ENCODE data around the gene PRKCA. TPM values are rescaled to one million over a fixed set of nuclear protein-coding genes. Genes with fewer than 3 reads are reported as not detected.

PRKCA gene
- total RNA-seq, 1 experiment from 2014 or later, result 29.5 TPM

DNA sequence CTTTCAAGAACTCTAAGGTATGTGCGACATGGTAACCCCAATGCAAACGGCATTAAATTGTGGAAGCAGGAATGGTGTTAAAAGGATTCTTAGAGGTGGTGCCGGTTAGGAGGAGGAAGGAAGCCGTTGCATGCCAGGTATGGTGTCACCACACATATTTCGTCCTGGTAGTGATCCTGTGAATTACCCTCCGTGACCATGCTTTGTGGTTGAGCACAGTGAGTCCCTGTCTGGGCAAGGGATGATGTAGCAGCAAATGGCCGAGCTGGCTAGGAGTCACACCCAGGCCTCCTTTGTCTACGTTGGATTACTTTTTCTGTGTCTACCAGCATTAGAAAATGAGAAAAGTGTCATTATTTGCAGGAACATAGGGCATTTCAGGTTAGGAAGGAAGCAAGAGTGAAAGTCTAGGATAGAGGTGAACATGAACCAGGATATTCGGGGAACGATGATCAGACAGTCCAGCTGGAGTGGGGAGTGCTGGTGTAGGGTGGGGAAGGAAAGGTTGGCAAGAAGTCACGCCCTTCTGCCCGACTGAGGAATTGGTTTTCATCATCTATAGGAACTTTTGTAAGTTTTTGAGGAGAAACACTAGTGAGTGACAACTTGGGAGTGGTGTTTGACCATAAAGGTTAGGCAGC, 123.5 kb downstream of the PRKCA start:
- Mint-ChIP-seq H3K4me1 (peaks cover 34% of the 10 kb centered on the region), H3K27me3 (ENCODE audit: low read depth) (no peaks in the 10 kb centered on the region), H3K27ac (peak overlapping the region; percentile 91; the same call in 1 of the 2 replicates), H3K36me3 (no peaks in the 10 kb centered on the region), H3K4me3 (no peak overlapping the region), H3K9me3 (no peaks in the 10 kb centered on the region)
- DNase-seq (ENCODE audit: low spot score) (no peak), ATAC-seq (no peak)
- TF ChIP-seq, protein P1, sequence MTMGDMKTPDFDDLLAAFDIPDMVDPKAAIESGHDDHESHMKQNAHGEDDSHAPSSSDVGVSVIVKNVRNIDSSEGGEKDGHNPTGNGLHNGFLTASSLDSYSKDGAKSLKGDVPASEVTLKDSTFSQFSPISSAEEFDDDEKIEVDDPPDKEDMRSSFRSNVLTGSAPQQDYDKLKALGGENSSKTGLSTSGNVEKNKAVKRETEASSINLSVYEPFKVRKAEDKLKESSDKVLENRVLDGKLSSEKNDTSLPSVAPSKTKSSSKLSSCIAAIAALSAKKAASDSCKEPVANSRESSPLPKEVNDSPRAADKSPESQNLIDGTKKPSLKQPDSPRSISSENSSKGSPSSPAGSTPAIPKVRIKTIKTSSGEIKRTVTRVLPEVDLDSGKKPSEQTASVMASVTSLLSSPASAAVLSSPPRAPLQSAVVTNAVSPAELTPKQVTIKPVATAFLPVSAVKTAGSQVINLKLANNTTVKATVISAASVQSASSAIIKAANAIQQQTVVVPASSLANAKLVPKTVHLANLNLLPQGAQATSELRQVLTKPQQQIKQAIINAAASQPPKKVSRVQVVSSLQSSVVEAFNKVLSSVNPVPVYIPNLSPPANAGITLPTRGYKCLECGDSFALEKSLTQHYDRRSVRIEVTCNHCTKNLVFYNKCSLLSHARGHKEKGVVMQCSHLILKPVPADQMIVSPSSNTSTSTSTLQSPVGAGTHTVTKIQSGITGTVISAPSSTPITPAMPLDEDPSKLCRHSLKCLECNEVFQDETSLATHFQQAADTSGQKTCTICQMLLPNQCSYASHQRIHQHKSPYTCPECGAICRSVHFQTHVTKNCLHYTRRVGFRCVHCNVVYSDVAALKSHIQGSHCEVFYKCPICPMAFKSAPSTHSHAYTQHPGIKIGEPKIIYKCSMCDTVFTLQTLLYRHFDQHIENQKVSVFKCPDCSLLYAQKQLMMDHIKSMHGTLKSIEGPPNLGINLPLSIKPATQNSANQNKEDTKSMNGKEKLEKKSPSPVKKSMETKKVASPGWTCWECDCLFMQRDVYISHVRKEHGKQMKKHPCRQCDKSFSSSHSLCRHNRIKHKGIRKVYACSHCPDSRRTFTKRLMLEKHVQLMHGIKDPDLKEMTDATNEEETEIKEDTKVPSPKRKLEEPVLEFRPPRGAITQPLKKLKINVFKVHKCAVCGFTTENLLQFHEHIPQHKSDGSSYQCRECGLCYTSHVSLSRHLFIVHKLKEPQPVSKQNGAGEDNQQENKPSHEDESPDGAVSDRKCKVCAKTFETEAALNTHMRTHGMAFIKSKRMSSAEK (CRISPR knock-in tag; IDR thresholded peaks at IDR 0.05; ENCODE audit: borderline replicate concordance), result no peak
- TF ChIP-seq FOXK1 (CRISPR knock-in tag; IDR thresholded peaks at IDR 0.05) (no peak), TEAD1 (CRISPR knock-in tag; IDR thresholded peaks at IDR 0.05) (no peak), FOXJ3 (CRISPR knock-in tag; IDR thresholded peaks at IDR 0.05; ENCODE audit: borderline replicate concordance) (no peak), ZBTB21 (CRISPR knock-in tag; IDR thresholded peaks at IDR 0.05; ENCODE audit: borderline replicate concordance) (no peak), ZNF138 (CRISPR knock-in tag; conservative IDR thresholded peaks at IDR 0.05) (no peak), OVOL2 (CRISPR knock-in tag; IDR thresholded peaks at IDR 0.05; ENCODE audit: borderline replicate concordance) (no peak)
- TF ChIP-seq, protein P2, sequence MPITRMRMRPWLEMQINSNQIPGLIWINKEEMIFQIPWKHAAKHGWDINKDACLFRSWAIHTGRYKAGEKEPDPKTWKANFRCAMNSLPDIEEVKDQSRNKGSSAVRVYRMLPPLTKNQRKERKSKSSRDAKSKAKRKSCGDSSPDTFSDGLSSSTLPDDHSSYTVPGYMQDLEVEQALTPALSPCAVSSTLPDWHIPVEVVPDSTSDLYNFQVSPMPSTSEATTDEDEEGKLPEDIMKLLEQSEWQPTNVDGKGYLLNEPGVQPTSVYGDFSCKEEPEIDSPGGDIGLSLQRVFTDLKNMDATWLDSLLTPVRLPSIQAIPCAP (CRISPR knock-in tag; IDR thresholded peaks at IDR 0.05), result no peak
- TF ChIP-seq, protein P3, sequence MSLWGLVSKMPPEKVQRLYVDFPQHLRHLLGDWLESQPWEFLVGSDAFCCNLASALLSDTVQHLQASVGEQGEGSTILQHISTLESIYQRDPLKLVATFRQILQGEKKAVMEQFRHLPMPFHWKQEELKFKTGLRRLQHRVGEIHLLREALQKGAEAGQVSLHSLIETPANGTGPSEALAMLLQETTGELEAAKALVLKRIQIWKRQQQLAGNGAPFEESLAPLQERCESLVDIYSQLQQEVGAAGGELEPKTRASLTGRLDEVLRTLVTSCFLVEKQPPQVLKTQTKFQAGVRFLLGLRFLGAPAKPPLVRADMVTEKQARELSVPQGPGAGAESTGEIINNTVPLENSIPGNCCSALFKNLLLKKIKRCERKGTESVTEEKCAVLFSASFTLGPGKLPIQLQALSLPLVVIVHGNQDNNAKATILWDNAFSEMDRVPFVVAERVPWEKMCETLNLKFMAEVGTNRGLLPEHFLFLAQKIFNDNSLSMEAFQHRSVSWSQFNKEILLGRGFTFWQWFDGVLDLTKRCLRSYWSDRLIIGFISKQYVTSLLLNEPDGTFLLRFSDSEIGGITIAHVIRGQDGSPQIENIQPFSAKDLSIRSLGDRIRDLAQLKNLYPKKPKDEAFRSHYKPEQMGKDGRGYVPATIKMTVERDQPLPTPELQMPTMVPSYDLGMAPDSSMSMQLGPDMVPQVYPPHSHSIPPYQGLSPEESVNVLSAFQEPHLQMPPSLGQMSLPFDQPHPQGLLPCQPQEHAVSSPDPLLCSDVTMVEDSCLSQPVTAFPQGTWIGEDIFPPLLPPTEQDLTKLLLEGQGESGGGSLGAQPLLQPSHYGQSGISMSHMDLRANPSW (CRISPR knock-in tag; conservative IDR thresholded peaks at IDR 0.05; ENCODE audit: low read depth), result no peak
- TF ChIP-seq, protein P4, sequence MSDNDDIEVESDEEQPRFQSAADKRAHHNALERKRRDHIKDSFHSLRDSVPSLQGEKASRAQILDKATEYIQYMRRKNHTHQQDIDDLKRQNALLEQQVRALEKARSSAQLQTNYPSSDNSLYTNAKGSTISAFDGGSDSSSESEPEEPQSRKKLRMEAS (CRISPR knock-in tag; IDR thresholded peaks at IDR 0.05), result no peak
- TF ChIP-seq, protein P5, sequence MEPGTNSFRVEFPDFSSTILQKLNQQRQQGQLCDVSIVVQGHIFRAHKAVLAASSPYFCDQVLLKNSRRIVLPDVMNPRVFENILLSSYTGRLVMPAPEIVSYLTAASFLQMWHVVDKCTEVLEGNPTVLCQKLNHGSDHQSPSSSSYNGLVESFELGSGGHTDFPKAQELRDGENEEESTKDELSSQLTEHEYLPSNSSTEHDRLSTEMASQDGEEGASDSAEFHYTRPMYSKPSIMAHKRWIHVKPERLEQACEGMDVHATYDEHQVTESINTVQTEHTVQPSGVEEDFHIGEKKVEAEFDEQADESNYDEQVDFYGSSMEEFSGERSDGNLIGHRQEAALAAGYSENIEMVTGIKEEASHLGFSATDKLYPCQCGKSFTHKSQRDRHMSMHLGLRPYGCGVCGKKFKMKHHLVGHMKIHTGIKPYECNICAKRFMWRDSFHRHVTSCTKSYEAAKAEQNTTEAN (CRISPR knock-in tag; IDR thresholded peaks at IDR 0.05), result no peak
- TF ChIP-seq, protein P6, sequence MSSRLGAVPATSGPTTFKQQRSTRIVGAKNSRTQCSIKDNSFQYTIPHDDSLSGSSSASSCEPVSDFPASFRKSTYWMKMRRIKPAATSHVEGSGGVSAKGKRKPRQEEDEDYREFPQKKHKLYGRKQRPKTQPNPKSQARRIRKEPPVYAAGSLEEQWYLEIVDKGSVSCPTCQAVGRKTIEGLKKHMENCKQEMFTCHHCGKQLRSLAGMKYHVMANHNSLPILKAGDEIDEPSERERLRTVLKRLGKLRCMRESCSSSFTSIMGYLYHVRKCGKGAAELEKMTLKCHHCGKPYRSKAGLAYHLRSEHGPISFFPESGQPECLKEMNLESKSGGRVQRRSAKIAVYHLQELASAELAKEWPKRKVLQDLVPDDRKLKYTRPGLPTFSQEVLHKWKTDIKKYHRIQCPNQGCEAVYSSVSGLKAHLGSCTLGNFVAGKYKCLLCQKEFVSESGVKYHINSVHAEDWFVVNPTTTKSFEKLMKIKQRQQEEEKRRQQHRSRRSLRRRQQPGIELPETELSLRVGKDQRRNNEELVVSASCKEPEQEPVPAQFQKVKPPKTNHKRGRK (CRISPR knock-in tag; IDR thresholded peaks at IDR 0.05; ENCODE audit: borderline replicate concordance), result no peak
- POLR2A ChIA-PET, result no interaction called here
- CTCF ChIA-PET, result no interaction called here

All from WTC11 (cell line).